Measurements from ENCODE around the gene GFOD1.

GFOD1 gene

GRCh38 chr6:13479971-13480434, 7.4 kb downstream of the GFOD1 start:
- H3K4me2 ChIP-seq (ENCODE audit: low read length), result no peak overlapping the region
- peaks cover 3% of the 10 kb centered on the region for H3K4me1 ChIP-seq (ENCODE audit: control insufficient read depth, insufficient read depth, low read length)
- no peak overlapping the region for H3K4me3 ChIP-seq (ENCODE audit: low read length)
- H3K9me3 ChIP-seq (replicated peaks; ENCODE audit: low read length), result no peaks in the 10 kb centered on the region
- H3K9ac ChIP-seq (ENCODE audit: low read depth, low read length), result no peak overlapping the region
- H3K36me3 ChIP-seq (ENCODE audit: insufficient read depth, low read length), result no peaks in the 10 kb centered on the region
- H3K27me3 ChIP-seq (ENCODE audit: control insufficient read depth, insufficient read depth, low read length), result no peaks in the 10 kb centered on the region

DNA sequence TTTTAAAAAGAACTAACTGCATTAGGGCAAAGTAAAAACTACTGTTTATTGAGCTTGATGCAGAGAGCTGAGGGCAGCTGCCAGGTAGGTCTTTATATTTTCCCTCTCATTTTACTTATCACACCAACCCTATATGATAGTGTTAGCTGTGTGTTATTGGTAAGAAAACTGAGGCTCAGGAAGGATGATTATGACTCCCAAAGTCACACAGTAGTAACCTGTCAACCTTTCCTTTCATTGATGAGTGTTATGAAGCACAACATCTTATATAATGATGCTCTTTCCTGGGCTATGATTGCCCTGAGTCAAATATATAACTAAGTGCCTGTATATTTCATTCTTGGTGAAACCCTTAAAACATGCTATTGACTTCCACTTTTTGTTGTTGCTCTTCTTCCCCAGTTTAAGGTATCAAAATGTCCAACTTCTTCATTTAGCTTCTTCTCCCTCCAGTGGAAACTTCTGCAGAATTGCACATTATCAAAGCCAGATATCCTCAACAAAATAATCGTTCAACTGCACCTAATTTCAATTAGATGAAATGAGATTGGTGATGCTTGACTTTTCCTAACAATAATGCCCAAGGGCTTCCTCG, 8.1 kb downstream of the GFOD1 start:
- Histone ChIP-seq H3K36me3 (ENCODE audit: insufficient read depth, low read length) (no peaks in the 10 kb centered on the region), H3K27me3 (ENCODE audit: control insufficient read depth, insufficient read depth, low read length) (no peaks in the 10 kb centered on the region), H3K4me3 (ENCODE audit: low read length) (no peak overlapping the region), H3K4me2 (ENCODE audit: low read length) (no peak overlapping the region), H3K9me3 (replicated peaks; ENCODE audit: low read length) (no peaks in the 10 kb centered on the region), H3K4me1 (ENCODE audit: control insufficient read depth, insufficient read depth, low read length) (peaks cover 3% of the 10 kb centered on the region), H3K9ac (ENCODE audit: low read depth, low read length) (no peak overlapping the region)

DNA sequence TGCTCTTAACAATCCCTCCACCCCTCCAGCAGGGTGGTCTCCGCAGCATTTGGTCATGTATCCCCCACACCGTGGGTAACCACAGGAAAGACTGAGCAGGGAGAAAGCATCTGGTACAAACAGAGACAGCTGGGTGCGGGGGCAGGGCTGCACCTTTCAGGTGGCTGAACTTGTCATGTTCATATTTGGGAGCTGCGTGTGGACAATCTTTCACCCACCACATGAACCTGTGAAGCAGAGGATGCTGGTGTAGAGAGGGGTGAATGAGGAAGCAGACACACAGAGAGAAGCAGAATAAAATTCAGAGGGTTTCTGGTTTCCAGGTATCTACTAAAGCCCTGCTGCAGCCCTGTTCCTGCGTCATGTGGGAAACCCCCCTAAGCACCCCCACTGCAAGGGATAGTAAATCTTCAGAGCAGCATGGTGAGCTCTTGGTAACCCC, 8.9 kb downstream of the GFOD1 start:
- Histone ChIP-seq H3K4me3 (ENCODE audit: low read length) (no peak overlapping the region), H3K4me2 (ENCODE audit: low read length) (no peak overlapping the region), H3K9ac (ENCODE audit: low read depth, low read length) (no peak overlapping the region), H3K9me3 (replicated peaks; ENCODE audit: low read length) (no peaks in the 10 kb centered on the region), H3K4me1 (ENCODE audit: control insufficient read depth, insufficient read depth, low read length) (peaks cover 3% of the 10 kb centered on the region), H3K27me3 (ENCODE audit: control insufficient read depth, insufficient read depth, low read length) (no peaks in the 10 kb centered on the region), H3K36me3 (ENCODE audit: insufficient read depth, low read length) (no peaks in the 10 kb centered on the region)

GRCh38 chr6:13474787-13475186, 12.6 kb downstream of the GFOD1 start:
- Histone ChIP-seq H3K9ac (ENCODE audit: low read depth, low read length) (no peak overlapping the region), H3K9me3 (replicated peaks; ENCODE audit: low read length) (no peaks in the 10 kb centered on the region), H3K4me2 (ENCODE audit: low read length) (no peak overlapping the region), H3K4me1 (ENCODE audit: control insufficient read depth, insufficient read depth, low read length) (no peaks in the 10 kb centered on the region), H3K4me3 (ENCODE audit: low read length) (no peak overlapping the region), H3K36me3 (ENCODE audit: insufficient read depth, low read length) (no peaks in the 10 kb centered on the region), H3K27me3 (ENCODE audit: control insufficient read depth, insufficient read depth, low read length) (no peaks in the 10 kb centered on the region)

DNA sequence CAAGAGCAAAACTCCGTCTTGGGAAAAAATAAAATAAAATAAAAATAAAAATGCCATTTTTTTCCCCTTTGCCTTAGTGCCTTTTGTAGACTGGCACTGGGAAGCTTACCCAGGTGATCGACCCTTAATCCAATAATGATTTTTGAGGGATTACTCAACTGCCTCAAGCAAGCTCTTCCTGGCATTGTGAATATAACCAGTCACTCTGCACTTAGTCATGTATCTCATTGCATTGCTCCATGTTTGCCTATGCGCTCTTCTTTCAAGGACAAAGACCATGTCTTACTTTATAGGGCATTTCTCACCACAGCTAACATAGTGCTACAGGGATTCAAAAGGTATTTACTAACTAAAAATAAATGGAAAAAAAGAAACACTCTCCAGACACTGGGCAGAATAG, 13.0 kb downstream of the GFOD1 start:
- no peaks in the 10 kb centered on the region for H3K9me3 ChIP-seq (replicated peaks; ENCODE audit: low read length)
- no peaks in the 10 kb centered on the region for H3K4me1 ChIP-seq (ENCODE audit: control insufficient read depth, insufficient read depth, low read length)
- no peaks in the 10 kb centered on the region for H3K36me3 ChIP-seq (ENCODE audit: insufficient read depth, low read length)
- H3K4me2 ChIP-seq (ENCODE audit: low read length), result no peak overlapping the region
- no peak overlapping the region for H3K4me3 ChIP-seq (ENCODE audit: low read length)
- no peaks in the 10 kb centered on the region for H3K27me3 ChIP-seq (ENCODE audit: control insufficient read depth, insufficient read depth, low read length)
- no peak overlapping the region for H3K9ac ChIP-seq (ENCODE audit: low read depth, low read length)

DNA sequence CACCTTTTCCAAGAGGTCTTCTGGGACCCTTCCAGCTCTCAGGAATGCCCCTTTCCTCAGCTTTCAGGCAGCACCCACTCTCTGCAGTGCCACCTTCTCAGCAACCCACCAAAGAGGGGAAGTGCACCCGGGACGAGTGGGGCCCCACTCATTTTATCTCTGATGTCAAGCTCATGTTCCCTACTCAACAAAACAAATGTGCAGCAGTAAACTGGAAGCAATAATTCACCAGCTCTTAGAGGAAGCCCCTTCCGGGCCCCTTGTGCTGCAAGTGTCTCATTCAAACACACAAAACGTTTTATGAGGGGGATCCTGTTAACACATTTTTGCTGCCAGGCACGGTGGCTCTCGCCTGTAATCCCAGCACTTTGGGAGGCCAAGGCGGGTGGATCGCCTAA, 13.6 kb downstream of the GFOD1 start:
- no peak overlapping the region for H3K9ac ChIP-seq (ENCODE audit: low read depth, low read length)
- no peaks in the 10 kb centered on the region for H3K9me3 ChIP-seq (replicated peaks; ENCODE audit: low read length)
- no peaks in the 10 kb centered on the region for H3K36me3 ChIP-seq (ENCODE audit: insufficient read depth, low read length)
- no peak overlapping the region for H3K4me2 ChIP-seq (ENCODE audit: low read length)
- no peaks in the 10 kb centered on the region for H3K4me1 ChIP-seq (ENCODE audit: control insufficient read depth, insufficient read depth, low read length)
- no peaks in the 10 kb centered on the region for H3K27me3 ChIP-seq (ENCODE audit: control insufficient read depth, insufficient read depth, low read length)
- no peak overlapping the region for H3K4me3 ChIP-seq (ENCODE audit: low read length)

DNA sequence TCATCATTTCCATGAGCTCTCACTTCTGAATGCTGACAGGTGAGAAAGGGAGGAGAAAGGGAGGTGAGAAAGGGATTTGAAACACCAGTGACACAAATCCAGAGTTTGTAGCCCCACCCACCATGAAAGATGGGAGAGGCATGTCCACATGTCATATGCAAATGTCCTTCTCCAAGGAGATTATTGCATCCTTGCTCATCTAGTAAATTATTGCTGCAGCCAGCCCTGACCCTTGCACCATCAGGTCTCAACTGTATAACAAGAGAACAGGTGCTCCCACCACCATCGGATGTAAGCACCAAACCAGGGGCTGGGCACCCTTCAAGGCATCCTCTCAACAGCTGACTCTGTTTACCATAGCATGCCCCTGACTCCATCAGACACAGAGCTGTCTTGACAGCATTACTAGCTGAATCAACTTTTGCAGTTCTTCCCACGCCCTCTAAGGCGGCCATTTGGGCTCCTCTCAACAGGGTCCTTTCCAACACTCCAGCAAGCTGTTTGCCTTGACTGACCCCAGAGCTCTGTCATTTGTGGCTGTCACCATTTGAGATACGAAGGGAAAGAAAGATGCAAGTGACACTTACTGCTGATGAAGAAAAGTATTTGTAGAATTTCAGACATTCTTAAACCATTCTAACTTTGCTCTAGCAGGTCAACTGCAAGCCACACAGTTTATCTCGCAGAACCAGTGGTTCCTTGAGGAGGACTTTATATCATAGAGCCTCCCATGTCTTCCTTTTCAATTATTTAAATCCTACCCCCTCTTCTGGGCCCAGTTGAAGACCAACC, 14.2 kb downstream of the GFOD1 start:
- H3K27me3 ChIP-seq (ENCODE audit: control insufficient read depth, insufficient read depth, low read length), result no peaks in the 10 kb centered on the region
- no peak overlapping the region for H3K4me3 ChIP-seq (ENCODE audit: low read length)
- H3K9me3 ChIP-seq (replicated peaks; ENCODE audit: low read length), result no peaks in the 10 kb centered on the region
- H3K4me2 ChIP-seq (ENCODE audit: low read length), result no peak overlapping the region
- no peak overlapping the region for H3K9ac ChIP-seq (ENCODE audit: low read depth, low read length)
- no peaks in the 10 kb centered on the region for H3K4me1 ChIP-seq (ENCODE audit: control insufficient read depth, insufficient read depth, low read length)
- no peaks in the 10 kb centered on the region for H3K36me3 ChIP-seq (ENCODE audit: insufficient read depth, low read length)

- H3K27me3 ChIP-seq (ENCODE audit: control insufficient read depth, insufficient read depth, low read length), result no peaks in the 10 kb centered on the region
- no peaks in the 10 kb centered on the region for H3K4me1 ChIP-seq (ENCODE audit: control insufficient read depth, insufficient read depth, low read length)
- H3K4me3 ChIP-seq (ENCODE audit: low read length), result no peak overlapping the region
- H3K9me3 ChIP-seq (replicated peaks; ENCODE audit: low read length), result no peaks in the 10 kb centered on the region
- no peak overlapping the region for H3K4me2 ChIP-seq (ENCODE audit: low read length)
- no peak overlapping the region for H3K9ac ChIP-seq (ENCODE audit: low read depth, low read length)
- no peaks in the 10 kb centered on the region for H3K36me3 ChIP-seq (ENCODE audit: insufficient read depth, low read length)
Measured at GRCh38 chr6:13472099-13472498, 15.3 kb downstream of the GFOD1 start.

DNA sequence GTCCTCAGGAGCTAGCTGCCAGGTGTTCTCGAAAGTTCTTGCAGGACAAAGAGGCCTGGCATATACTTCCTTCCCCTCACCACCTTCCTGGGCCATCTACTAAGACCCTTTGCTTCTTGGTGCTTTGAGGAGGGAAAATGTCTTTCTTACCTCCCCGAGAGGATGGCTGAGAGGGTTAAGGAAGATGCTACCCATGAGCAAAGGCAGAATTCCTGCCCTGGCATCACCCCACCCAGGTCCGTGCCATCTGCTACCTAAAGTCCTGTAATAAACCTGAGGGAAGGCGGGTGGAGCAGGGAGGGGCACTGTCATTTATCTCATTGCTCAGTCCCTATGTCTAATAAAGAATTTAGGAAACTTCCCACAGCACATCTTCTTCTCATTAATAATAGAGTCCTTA, 16.2 kb downstream of the GFOD1 start:
- no peaks in the 10 kb centered on the region for H3K27me3 ChIP-seq (ENCODE audit: control insufficient read depth, insufficient read depth, low read length)
- H3K4me1 ChIP-seq (ENCODE audit: control insufficient read depth, insufficient read depth, low read length), result peaks cover 6% of the 10 kb centered on the region
- no peak overlapping the region for H3K9ac ChIP-seq (ENCODE audit: low read depth, low read length)
- H3K4me2 ChIP-seq (ENCODE audit: low read length), result no peak overlapping the region
- no peak overlapping the region for H3K4me3 ChIP-seq (ENCODE audit: low read length)
- H3K9me3 ChIP-seq (replicated peaks; ENCODE audit: low read length), result no peaks in the 10 kb centered on the region
- H3K36me3 ChIP-seq (ENCODE audit: insufficient read depth, low read length), result no peaks in the 10 kb centered on the region

- no peak overlapping the region for H3K4me3 ChIP-seq (ENCODE audit: low read length)
- no peaks in the 10 kb centered on the region for H3K9me3 ChIP-seq (replicated peaks; ENCODE audit: low read length)
- H3K4me1 ChIP-seq (ENCODE audit: control insufficient read depth, insufficient read depth, low read length), result peaks cover 13% of the 10 kb centered on the region
Measured at GRCh38 chr6:13470238-13471140, 16.9 kb downstream of the GFOD1 start.

DNA sequence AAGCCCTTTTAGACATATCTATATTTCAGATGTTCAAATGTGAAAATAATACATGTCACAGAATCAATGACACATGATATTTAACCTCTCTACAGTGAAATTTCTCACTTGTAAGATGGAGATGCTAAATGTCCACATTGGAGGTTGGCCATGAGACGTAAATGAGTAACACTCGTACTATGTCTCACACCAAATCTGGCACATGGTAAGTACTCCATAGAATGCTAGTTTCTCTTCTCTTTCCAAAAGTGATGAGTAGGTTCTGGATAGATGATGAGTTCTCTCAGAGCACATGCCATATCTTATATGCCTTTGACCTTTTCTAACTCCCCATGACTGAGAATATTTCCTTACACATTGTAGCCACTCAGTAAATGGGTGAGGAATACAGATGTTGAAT, 17.7 kb downstream of the GFOD1 start:
- Histone ChIP-seq H3K9ac (ENCODE audit: low read depth, low read length) (no peak overlapping the region), H3K4me1 (ENCODE audit: control insufficient read depth, insufficient read depth, low read length) (peaks cover 14% of the 10 kb centered on the region), H3K27me3 (ENCODE audit: control insufficient read depth, insufficient read depth, low read length) (no peaks in the 10 kb centered on the region), H3K9me3 (replicated peaks; ENCODE audit: low read length) (no peaks in the 10 kb centered on the region), H3K4me3 (ENCODE audit: low read length) (no peak overlapping the region), H3K4me2 (ENCODE audit: low read length) (no peak overlapping the region), H3K36me3 (ENCODE audit: insufficient read depth, low read length) (no peaks in the 10 kb centered on the region)

More at GRCh38 chr6:13470238-13471140, 16.9 kb downstream of the GFOD1 start:
- no peak overlapping the region for H3K9ac ChIP-seq (ENCODE audit: low read depth, low read length)
- no peaks in the 10 kb centered on the region for H3K36me3 ChIP-seq (ENCODE audit: insufficient read depth, low read length)
- H3K4me2 ChIP-seq (ENCODE audit: low read length), result no peak overlapping the region
- H3K27me3 ChIP-seq (ENCODE audit: control insufficient read depth, insufficient read depth, low read length), result no peaks in the 10 kb centered on the region

All from skeletal muscle satellite cell (primary cell).